SK-N-SH treated with all-trans-retinoic acid at 6 μM for 48 hours (cell line): ENCODE data around the gene ZNF205.

Experiments used
- ATAC-seq: fragments of 200-7000 bp; cut with Tn5 transposase; 3 replicates; pipeline ENCODE4 v1.9.1; 2020; ENCODE audit warnings: mild to moderate bottlenecking, moderate library complexity
- ARNTL ChIP-seq: fragments of 450-650 bp; formaldehyde crosslinking; IDR thresholded peaks from 2 replicates; pipeline ENCODE4 v1.5.0; 2020; ENCODE audit warnings: low read depth, mild to moderate bottlenecking, moderate library complexity, borderline replicate concordance
- BACH2 ChIP-seq: fragments of 250-450 bp; sonication (Bioruptor Pico); IDR thresholded peaks from 2 replicates; pipeline ENCODE4 v1.9.0; 2021; ENCODE audit warnings: mild to moderate bottlenecking, borderline replicate concordance
- CSDC2 ChIP-seq: fragments of 250-450 bp; sonication (Bioruptor Pico); IDR thresholded peaks from 2 replicates; pipeline ENCODE4 v1.5.0; 2020; ENCODE audit warnings: mild to moderate bottlenecking, moderate library complexity
- CSRNP3 ChIP-seq: fragments of 250-450 bp; sonication (Bioruptor Pico); IDR thresholded peaks from 2 replicates; pipeline ENCODE4 v1.5.1; 2021; ENCODE audit warnings: mild to moderate bottlenecking, moderate library complexity
- ESRRG ChIP-seq: fragments of 250-450 bp; sonication (Bioruptor Pico); IDR thresholded peaks from 2 replicates; pipeline ENCODE4 v1.6.1; 2021; ENCODE audit warnings: mild to moderate bottlenecking
- GLIS3 ChIP-seq: fragments of 250-450 bp; sonication (Bioruptor Pico); IDR thresholded peaks from 2 replicates; pipeline ENCODE4 v1.5.0; 2020; ENCODE audit warnings: mild to moderate bottlenecking, moderate library complexity
- OSR1 ChIP-seq: fragments of 250-450 bp; sonication (Bioruptor Pico); IDR thresholded peaks from 2 replicates; pipeline ENCODE4 v1.8.0; 2022; ENCODE audit warnings: moderate library complexity, mild to moderate bottlenecking, inconsistent platforms
- POU6F1 ChIP-seq: fragments of 250-450 bp; sonication (Bioruptor Pico); IDR thresholded peaks from 2 replicates; pipeline ENCODE4 v1.8.0; 2021; ENCODE audit warnings: low read depth, mild to moderate bottlenecking, moderate library complexity, borderline replicate concordance
- PPARA ChIP-seq: fragments of 250-450 bp; sonication (Bioruptor Pico); IDR thresholded peaks from 2 replicates; pipeline ENCODE4 v1.5.0; 2020; ENCODE audit warnings: mild to moderate bottlenecking, borderline replicate concordance
- RARB ChIP-seq: fragments of 250-450 bp; sonication (Bioruptor Pico); IDR thresholded peaks from 2 replicates; pipeline ENCODE4 v1.8.0; 2021; ENCODE audit warnings: mild to moderate bottlenecking, moderate library complexity
- SNAI2 ChIP-seq: fragments of 250-450 bp; sonication (Bioruptor Pico); IDR thresholded peaks from 2 replicates; pipeline ENCODE4 v1.5.0; 2020; ENCODE audit warnings: mild to moderate bottlenecking, moderate library complexity
- TCF4 ChIP-seq: fragments of 250-450 bp; sonication (Bioruptor Pico); IDR thresholded peaks from 2 replicates; pipeline ENCODE4 v1.8.0; 2021; ENCODE audit warnings: mild to moderate bottlenecking, moderate library complexity, borderline replicate concordance
- TOX ChIP-seq: fragments of 250-450 bp; sonication (Bioruptor Pico); IDR thresholded peaks from 2 replicates; pipeline ENCODE4 v1.8.0; 2021; ENCODE audit warnings: mild to moderate bottlenecking, moderate library complexity, borderline replicate concordance
- TSHZ2 ChIP-seq: fragments of 250-450 bp; sonication (Bioruptor Pico); IDR thresholded peaks from 2 replicates; pipeline ENCODE4 v1.5.0; 2020; ENCODE audit warnings: mild to moderate bottlenecking, moderate library complexity
- ZC3H10 ChIP-seq: fragments of 250-450 bp; sonication (Bioruptor Pico); IDR thresholded peaks from 2 replicates; pipeline ENCODE4 v1.5.1; 2021; ENCODE audit warnings: mild to moderate bottlenecking, moderate library complexity
- ZFP3 ChIP-seq: fragments of 250-450 bp; sonication (Bioruptor Pico); IDR thresholded peaks from 2 replicates; pipeline ENCODE4 v1.5.0; 2020; ENCODE audit warnings: mild to moderate bottlenecking, moderate library complexity
- ZFP30 ChIP-seq: fragments of 450-650 bp; formaldehyde crosslinking; IDR thresholded peaks from 2 replicates; pipeline ENCODE4 v1.5.0; 2022; ENCODE audit warnings: mild to moderate bottlenecking, moderate library complexity
- ZNF565 ChIP-seq: fragments of 450-650 bp; formaldehyde crosslinking; conservative IDR thresholded peaks from 2 replicates; pipeline ENCODE4 v1.5.0; 2020; ENCODE audit warnings: low read depth, mild to moderate bottlenecking, moderate library complexity
- ZNF70 ChIP-seq: fragments of 450-650 bp; formaldehyde crosslinking; IDR thresholded peaks from 2 replicates; pipeline ENCODE4 v1.5.0; 2020; ENCODE audit warnings: mild to moderate bottlenecking, moderate library complexity
- ZNF8 ChIP-seq: fragments of 450-650 bp; formaldehyde crosslinking; IDR thresholded peaks from 2 replicates; pipeline ENCODE4 v1.5.0; 2020; ENCODE audit warnings: mild to moderate bottlenecking, moderate library complexity
- TF ChIP-seq, protein P1 (sequence below): fragments of 250-450 bp; sonication (Bioruptor Pico); IDR thresholded peaks from 2 replicates; pipeline ENCODE4 v1.8.0; 2020; ENCODE audit warnings: mild to moderate bottlenecking, moderate library complexity, borderline replicate concordance

ZNF205 gene

DNA sequence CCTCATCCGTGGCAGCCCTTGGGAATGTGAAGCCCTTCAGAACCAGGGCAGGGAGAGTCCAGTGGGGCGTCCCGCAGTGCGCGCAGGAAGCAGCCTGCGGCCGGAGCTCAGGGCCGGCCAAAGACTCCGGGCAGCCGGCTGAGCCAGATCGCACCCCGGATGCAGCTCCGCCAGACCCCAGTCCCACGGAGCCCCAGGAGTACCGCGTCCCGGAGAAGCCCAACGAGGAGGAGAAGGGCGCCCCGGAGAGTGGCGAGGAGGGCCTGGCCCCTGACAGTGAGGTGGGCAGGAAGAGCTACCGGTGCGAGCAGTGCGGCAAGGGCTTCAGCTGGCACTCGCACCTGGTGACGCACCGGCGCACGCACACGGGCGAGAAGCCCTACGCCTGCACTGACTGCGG, 6.9 kb downstream of the ZNF205 start:
- TF ChIP-seq TOX (CRISPR knock-in tag) (no peak), RARB (CRISPR knock-in tag) (no peak), PPARA (no peak), SNAI2 (CRISPR knock-in tag) (no peak), ZFP3 (CRISPR knock-in tag) (no peak), ESRRG (CRISPR knock-in tag) (no peak)
- TF ChIP-seq, protein P1, sequence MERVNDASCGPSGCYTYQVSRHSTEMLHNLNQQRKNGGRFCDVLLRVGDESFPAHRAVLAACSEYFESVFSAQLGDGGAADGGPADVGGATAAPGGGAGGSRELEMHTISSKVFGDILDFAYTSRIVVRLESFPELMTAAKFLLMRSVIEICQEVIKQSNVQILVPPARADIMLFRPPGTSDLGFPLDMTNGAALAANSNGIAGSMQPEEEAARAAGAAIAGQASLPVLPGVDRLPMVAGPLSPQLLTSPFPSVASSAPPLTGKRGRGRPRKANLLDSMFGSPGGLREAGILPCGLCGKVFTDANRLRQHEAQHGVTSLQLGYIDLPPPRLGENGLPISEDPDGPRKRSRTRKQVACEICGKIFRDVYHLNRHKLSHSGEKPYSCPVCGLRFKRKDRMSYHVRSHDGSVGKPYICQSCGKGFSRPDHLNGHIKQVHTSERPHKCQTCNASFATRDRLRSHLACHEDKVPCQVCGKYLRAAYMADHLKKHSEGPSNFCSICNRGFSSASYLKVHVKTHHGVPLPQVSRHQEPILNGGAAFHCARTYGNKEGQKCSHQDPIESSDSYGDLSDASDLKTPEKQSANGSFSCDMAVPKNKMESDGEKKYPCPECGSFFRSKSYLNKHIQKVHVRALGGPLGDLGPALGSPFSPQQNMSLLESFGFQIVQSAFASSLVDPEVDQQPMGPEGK: no peak
- no peak for ATAC-seq

- no peak for TF ChIP-seq TSHZ2
- TF ChIP-seq, all 23 proteins: peak for 0
- ATAC-seq: no peak
These were observed 7.5 kb downstream of the ZNF205 start for GRCh38 chr16:3119701-3120408.

- ATAC-seq: no peak
- TF ChIP-seq ZNF70 (CRISPR knock-in tag) (no peak), ZNF8 (no peak), CSRNP3 (CRISPR knock-in tag) (no peak), GLIS3 (CRISPR knock-in tag) (no peak), POU6F1 (CRISPR knock-in tag) (no peak), BACH2 (CRISPR knock-in tag) (no peak), ARNTL (CRISPR knock-in tag) (no peak)
These were observed 8.0 kb downstream of the ZNF205 start for GRCh38 chr16:3120435-3120834.

GRCh38 chr16:3121851-3122467, 9.6 kb downstream of the ZNF205 start:
- ATAC-seq: no peak
- no peak for TF ChIP-seq CSRNP3 (CRISPR knock-in tag)
- TF ChIP-seq SNAI2 (CRISPR knock-in tag): no peak
- no peak for TF ChIP-seq ZNF70 (CRISPR knock-in tag)
- no peak for TF ChIP-seq ARNTL (CRISPR knock-in tag)
- no peak for TF ChIP-seq OSR1 (CRISPR knock-in tag)
- no peak for TF ChIP-seq ZFP3 (CRISPR knock-in tag)
- TF ChIP-seq BACH2 (CRISPR knock-in tag): no peak
- TF ChIP-seq ZNF8: no peak
- TF ChIP-seq TOX (CRISPR knock-in tag): no peak
- no peak for TF ChIP-seq TCF4 (CRISPR knock-in tag)
- no peak for TF ChIP-seq TSHZ2
- no peak for TF ChIP-seq CSDC2 (CRISPR knock-in tag)
- TF ChIP-seq ZC3H10 (CRISPR knock-in tag): no peak
- TF ChIP-seq ESRRG (CRISPR knock-in tag): no peak
- no peak for TF ChIP-seq ZNF565
- TF ChIP-seq ZFP30: no peak
